Measurements from ENCODE around the gene HACD3.

- peak; percentile 22 for TF ChIP-seq CTCF (IDR thresholded peaks at IDR 0.05; ENCODE audit: low read depth, low read length, missing input control)
- TF ChIP-seq ZBTB33 (IDR thresholded peaks at IDR 0.05), result no peak
- TF ChIP-seq JUND (IDR thresholded peaks at IDR 0.05), result no peak
- TF ChIP-seq REST (IDR thresholded peaks at IDR 0.05), result no peak
- TF ChIP-seq TAF1 (conservative IDR thresholded peaks at IDR 0.05), result no peak
These were observed 65.7 kb downstream of the HACD3 start for GRCh38 chr15:65595960-65596359.
